ENCODE measurements around the gene SEMA3G. TPM values are rescaled to one million over a fixed set of nuclear protein-coding genes. Genes with fewer than 3 reads are reported as not detected.

The SEMA3G gene
- total RNA-seq, 1 experiment from 2014 or later: 0.32 TPM

GRCh38 chr3:52394751-52395502, 50.0 kb downstream of the SEMA3G start:
- peaks cover 10% of the 10 kb centered on the region for H3K36me3 Mint-ChIP-seq (ENCODE audit: insufficient read depth, unreplicated experiment)
- H3K9me3 Mint-ChIP-seq (ENCODE audit: unreplicated experiment): no peaks in the 10 kb centered on the region
- no peaks in the 10 kb centered on the region for H3K9me3 ChIP-seq
- CTCF ChIA-PET: no interaction called here
- no TSS peak for BruUV-seq (replicated peaks)
- no peak overlapping the region for H3K4me3 ChIP-seq (ENCODE audit: low read depth, low read length)
- no peak for TF ChIP-seq CTCF (IDR thresholded peaks at IDR 0.05; ENCODE audit: insufficient read depth in 1 of 2, low read depth in 1 of 2, low read length in 1 of 2, severe bottlenecking in 1 of 2, unreplicated experiment in 1 of 2)
- intact Hi-C loops (cut with micrococcal nuclease; ENCODE audit: unreplicated experiment): no loop called here
- no peaks in the 10 kb centered on the region for H3K4me1 Mint-ChIP-seq (ENCODE audit: low read depth, unreplicated experiment)
- no peaks in the 10 kb centered on the region for H3K27me3 Mint-ChIP-seq (ENCODE audit: insufficient read depth, unreplicated experiment)
- H3K27ac Mint-ChIP-seq (ENCODE audit: unreplicated experiment): no peak overlapping the region
- H3K4me3 Mint-ChIP-seq (ENCODE audit: unreplicated experiment): no peak overlapping the region
- POLR2A ChIA-PET: no interaction called here
- H3K27me3 ChIP-seq (replicated peaks; ENCODE audit: control insufficient read depth, insufficient read depth, low read length): no peaks in the 10 kb centered on the region
- H3K4me1 ChIP-seq: no peaks in the 10 kb centered on the region
- no peaks in the 10 kb centered on the region for H3K36me3 ChIP-seq (ENCODE audit: control insufficient read depth, insufficient read depth, low read length)
- no peak for DNase-seq

GRCh38 chr3:52393959-52394670, 50.8 kb downstream of the SEMA3G start:
- ChIA-PET CTCF (no interaction called here), POLR2A (no interaction called here)
- intact Hi-C loops (cut with micrococcal nuclease; ENCODE audit: unreplicated experiment): no loop called here
- no TSS peak for BruUV-seq (replicated peaks)
- H3K9me3 ChIP-seq: no peaks in the 10 kb centered on the region
- H3K4me1 ChIP-seq: no peaks in the 10 kb centered on the region
- H3K36me3 ChIP-seq (ENCODE audit: control insufficient read depth, insufficient read depth, low read length): no peaks in the 10 kb centered on the region
- Mint-ChIP-seq H3K27ac (ENCODE audit: unreplicated experiment) (no peak overlapping the region), H3K4me1 (ENCODE audit: low read depth, unreplicated experiment) (no peaks in the 10 kb centered on the region), H3K36me3 (ENCODE audit: insufficient read depth, unreplicated experiment) (peaks cover 7% of the 10 kb centered on the region), H3K4me3 (ENCODE audit: unreplicated experiment) (no peak overlapping the region), H3K27me3 (ENCODE audit: insufficient read depth, unreplicated experiment) (no peaks in the 10 kb centered on the region), H3K9me3 (ENCODE audit: unreplicated experiment) (no peaks in the 10 kb centered on the region)
- TF ChIP-seq CTCF (IDR thresholded peaks at IDR 0.05; ENCODE audit: insufficient read depth in 1 of 2, low read depth in 1 of 2, low read length in 1 of 2, severe bottlenecking in 1 of 2, unreplicated experiment in 1 of 2): no peak
- H3K4me3 ChIP-seq (ENCODE audit: low read depth, low read length): no peak overlapping the region
- H3K27me3 ChIP-seq (replicated peaks; ENCODE audit: control insufficient read depth, insufficient read depth, low read length): no peaks in the 10 kb centered on the region
- DNase-seq: no peak

- no peak for DNase-seq
- no peak overlapping the region for H3K27ac Mint-ChIP-seq (ENCODE audit: unreplicated experiment)
- POLR2A ChIA-PET: no interaction called here
- H3K4me3 Mint-ChIP-seq (ENCODE audit: unreplicated experiment): no peak overlapping the region
- Histone ChIP-seq H3K4me1 (no peaks in the 10 kb centered on the region), H3K4me3 (ENCODE audit: low read depth, low read length) (no peak overlapping the region), H3K36me3 (ENCODE audit: control insufficient read depth, insufficient read depth, low read length) (no peaks in the 10 kb centered on the region), H3K27me3 (replicated peaks; ENCODE audit: control insufficient read depth, insufficient read depth, low read length) (no peaks in the 10 kb centered on the region), H3K9me3 (no peaks in the 10 kb centered on the region)
- peaks cover 4% of the 10 kb centered on the region for H3K36me3 Mint-ChIP-seq (ENCODE audit: insufficient read depth, unreplicated experiment)
- TF ChIP-seq CTCF (IDR thresholded peaks at IDR 0.05; ENCODE audit: insufficient read depth in 1 of 2, low read depth in 1 of 2, low read length in 1 of 2, severe bottlenecking in 1 of 2, unreplicated experiment in 1 of 2): no peak
- H3K27me3 Mint-ChIP-seq (ENCODE audit: insufficient read depth, unreplicated experiment): no peaks in the 10 kb centered on the region
- CTCF ChIA-PET: no interaction called here
- no peaks in the 10 kb centered on the region for H3K4me1 Mint-ChIP-seq (ENCODE audit: low read depth, unreplicated experiment)
- no TSS peak for BruUV-seq (replicated peaks)
- no peaks in the 10 kb centered on the region for H3K9me3 Mint-ChIP-seq (ENCODE audit: unreplicated experiment)
- intact Hi-C loops (cut with micrococcal nuclease; ENCODE audit: unreplicated experiment): no loop called here
Observed at GRCh38 chr3:52393131-52393807, 51.6 kb downstream of the SEMA3G start.
